WTC11 (cell line): ENCODE data around the gene EXOSC7.

Source experiments
- CTCF ChIP-seq: fragments of 200-600 bp; IDR thresholded peaks from 2 replicates; pipeline ENCODE4 v1.8.0; 2022; ENCODE audit warnings: antibody characterized with exemption
- MAX ChIP-seq: sonication (generic); formaldehyde crosslinking; IDR thresholded peaks from 2 replicates; pipeline ENCODE4 v1.8.0; 2022; ENCODE audit warnings: mild to moderate bottlenecking, missing genetic modification reagents

DNA sequence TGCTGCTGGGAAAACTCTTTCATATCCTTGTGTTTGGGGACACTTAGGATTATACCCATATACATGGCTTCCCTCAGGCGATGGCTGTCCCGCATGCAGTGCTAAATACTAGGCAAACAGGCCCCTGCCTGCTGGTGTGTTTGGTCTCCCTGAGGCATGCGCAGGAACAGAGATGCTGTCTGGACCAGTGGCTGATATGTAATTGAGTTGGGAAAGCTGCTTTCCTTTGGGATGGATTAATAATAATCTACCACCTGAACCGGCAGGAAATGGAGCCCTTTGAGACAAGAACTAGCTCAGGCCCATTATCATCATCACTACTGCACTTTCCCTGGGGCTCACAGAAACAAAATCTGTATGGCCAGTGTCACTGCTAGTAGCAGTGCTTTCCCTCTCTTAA, 18.1 kb upstream of the EXOSC7 start:
- TF ChIP-seq CTCF (no peak), MAX (no peak)
